ENCODE data around the gene VWA1.
"Not testable (repeated sequence)": the region's sequence is repeated elsewhere in the genome, so short reads cannot be mapped to it uniquely, and the experiment has no call there.

DNA sequence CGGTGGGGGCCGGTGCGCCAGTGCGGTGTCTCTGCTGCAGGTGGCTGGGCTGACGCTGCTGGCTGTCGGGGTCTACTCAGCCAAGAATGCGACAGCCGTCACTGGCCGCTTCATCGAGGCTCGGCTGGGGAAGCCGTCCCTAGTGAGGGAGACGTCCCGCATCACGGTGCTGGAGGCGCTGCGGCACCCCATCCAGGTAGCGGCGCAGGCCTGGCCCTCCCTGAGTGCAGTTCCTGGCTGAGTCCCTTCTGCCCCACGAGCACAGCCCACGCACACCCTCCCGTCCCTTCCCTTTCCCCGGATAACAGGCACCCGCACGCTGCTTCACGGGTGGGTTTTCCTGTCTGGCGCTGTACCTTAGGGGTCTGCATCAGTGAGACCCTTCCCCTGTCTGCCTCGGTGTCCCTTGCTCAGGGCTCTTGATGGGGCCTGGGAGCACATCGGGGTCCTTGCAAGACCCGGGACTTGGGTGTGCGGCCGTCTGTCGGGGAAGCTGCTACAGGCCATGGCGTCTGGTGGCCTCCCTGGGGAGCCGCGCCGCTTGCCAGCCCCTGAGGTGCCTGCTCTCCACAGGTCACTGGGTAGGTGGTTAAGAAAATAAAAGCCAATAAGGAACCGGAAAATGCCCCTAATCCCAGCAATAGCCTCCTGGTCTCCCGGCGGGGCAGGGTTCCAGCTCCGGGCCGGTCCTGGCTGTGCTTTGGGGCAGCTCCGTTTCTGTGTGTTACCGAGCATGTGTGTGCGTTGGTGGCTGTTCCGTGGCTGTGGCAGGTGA is 49.7 kb downstream of the VWA1 start:
- TF ChIP-seq, protein P1, sequence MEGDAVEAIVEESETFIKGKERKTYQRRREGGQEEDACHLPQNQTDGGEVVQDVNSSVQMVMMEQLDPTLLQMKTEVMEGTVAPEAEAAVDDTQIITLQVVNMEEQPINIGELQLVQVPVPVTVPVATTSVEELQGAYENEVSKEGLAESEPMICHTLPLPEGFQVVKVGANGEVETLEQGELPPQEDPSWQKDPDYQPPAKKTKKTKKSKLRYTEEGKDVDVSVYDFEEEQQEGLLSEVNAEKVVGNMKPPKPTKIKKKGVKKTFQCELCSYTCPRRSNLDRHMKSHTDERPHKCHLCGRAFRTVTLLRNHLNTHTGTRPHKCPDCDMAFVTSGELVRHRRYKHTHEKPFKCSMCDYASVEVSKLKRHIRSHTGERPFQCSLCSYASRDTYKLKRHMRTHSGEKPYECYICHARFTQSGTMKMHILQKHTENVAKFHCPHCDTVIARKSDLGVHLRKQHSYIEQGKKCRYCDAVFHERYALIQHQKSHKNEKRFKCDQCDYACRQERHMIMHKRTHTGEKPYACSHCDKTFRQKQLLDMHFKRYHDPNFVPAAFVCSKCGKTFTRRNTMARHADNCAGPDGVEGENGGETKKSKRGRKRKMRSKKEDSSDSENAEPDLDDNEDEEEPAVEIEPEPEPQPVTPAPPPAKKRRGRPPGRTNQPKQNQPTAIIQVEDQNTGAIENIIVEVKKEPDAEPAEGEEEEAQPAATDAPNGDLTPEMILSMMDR (conservative IDR thresholded peaks at IDR 0.05; ENCODE audit: low read length) = not testable (repeated sequence)
- TF ChIP-seq EZH2phosphoT487 (IDR thresholded peaks at IDR 0.05; ENCODE audit: borderline replicate concordance, low read depth, low read length) = not testable (repeated sequence)

Data from OCI-LY7 (cell line).